GM23248 (cell line): ENCODE measurements around the gene RAB6B.

Experiments used
- EZH2 ChIP-seq: fragments of 200-600 bp; sonication (generic); IDR thresholded peaks from 2 replicates; pipeline ENCODE4 v1.6.1; 2018; ENCODE audit warnings: antibody characterized with exemption, mild to moderate bottlenecking; ENCODE audit not compliant: insufficient read depth, poor library complexity, severe bottlenecking
- EZH2phosphoT487 ChIP-seq: fragments of 200-600 bp; sonication (generic); IDR thresholded peaks from 2 replicates; pipeline ENCODE4 v1.6.1; 2018; ENCODE audit warnings: antibody characterized with exemption, moderate library complexity, mild to moderate bottlenecking, low read depth; ENCODE audit not compliant: insufficient read depth

GRCh38 chr3:133820129-133820528 lies 75.6 kb downstream of the RAB6B start:
- TF ChIP-seq EZH2phosphoT487 (no peak), EZH2 (no peak)
